Activated CD4-positive, alpha-beta T cell treated with anti-CD3 and anti-CD28 coated beads, Interleukin-2, amount 50 U/mL, for 1 hour (primary cell): ENCODE data around the gene FRMD5.

Experiments
- DNase-seq: peaks from one replicate; pipeline ENCODE4 v3.0.0-alpha.2; 2020

Gene FRMD5

DNA sequence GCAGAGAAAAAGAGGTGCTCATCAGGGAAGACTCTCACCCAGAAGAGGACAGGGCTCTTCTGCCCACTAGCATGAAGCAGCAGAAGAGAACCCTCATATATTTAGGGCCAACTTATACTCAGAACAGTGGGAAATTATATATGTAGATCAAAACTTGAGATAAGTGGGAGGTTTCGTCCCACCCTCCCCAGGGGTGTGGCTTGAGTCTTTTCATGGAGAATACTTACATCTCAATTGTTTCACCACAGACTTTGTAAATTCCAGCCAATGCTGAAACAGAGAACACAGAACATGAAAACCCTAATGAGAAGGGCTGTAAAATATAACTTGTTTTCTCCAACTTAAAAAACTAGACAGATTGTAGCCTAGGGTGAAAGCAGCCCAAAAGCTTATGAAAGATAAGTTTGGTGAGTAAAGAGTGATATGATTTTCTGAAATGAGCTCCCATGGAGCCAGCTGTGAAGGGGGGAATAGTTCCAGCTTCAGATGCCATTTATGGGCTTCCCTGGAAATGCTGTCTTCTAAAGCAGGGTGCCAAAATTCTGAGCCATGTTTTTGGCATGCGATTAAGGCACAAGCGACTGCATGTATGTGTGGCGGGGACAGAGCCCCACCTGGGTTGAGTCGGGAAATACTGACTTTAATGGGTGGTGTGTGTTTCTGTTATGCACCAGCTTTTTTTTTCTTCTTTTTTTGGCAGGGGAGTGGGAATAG is 275.4 kb downstream of the FRMD5 start:
- DNase-seq: no peak

DNA sequence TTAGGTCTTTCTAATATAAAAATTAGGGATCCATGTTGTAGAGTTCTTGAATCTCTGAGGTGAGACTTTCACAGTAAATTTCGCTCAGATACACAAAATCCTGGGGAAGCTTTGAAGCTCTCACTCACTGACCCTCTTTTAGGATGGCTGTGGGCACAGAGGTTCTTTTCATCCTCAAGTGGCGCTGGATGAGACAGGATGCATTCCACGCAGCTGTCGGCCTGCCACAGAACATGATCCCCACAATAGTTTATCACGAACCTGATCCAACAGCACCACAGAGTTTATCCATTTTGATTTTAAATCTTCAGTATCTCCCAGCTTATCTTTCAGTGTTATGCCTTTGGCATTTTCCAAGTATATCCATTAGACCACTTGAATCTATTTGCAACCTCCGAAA is 276.4 kb downstream of the FRMD5 start:
- no peak for DNase-seq

DNA sequence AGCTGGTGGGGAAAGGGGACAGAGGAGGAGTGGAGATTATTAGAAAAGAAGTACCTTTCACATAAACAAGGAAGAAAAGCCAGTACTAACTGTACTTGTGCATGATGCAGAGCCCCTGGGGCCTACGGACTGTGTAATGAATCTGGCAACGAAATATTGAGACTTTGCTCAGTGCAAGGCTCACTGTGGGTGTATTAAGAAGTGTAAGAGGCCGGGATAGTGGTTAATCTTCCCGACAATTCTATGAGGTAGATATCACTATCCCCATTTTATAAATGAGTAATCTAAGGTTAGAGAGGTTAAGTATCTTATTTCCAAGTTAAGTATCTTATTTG is 278.8 kb downstream of the FRMD5 start:
- DNase-seq: no peak

DNA sequence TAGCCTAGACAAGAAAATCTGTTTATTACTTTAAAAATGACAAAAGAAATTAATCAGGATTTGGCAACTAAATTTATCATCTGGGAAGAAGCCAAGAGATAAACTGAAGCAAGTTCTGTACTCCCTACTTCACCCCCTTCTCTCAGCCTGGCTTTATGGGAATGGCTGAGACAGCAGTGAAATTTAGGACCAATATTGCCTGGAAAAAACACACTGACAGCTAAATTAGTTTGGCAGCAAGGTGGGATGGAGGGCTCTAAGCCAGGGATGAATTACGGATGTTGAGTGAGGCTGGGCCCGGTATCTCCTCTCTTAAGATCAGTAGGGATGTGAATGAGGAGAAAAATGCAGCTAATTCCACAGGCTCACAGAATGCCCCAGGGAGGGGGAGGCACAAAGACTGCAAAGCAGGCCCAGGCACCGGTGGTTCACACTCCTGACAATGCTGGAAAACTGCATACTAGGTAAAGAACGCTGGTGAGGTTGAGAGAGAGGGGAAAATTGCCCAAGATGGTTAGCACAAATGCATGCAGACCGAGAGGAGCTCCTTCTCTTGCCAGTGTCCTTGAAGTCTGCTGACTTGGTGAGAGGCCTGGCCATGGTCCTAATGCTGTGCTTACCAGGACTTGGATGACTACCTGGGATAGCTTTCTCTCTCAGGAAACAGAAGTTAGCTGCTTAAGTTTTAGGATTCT is 279.3 kb downstream of the FRMD5 start:
- no peak for DNase-seq

DNA sequence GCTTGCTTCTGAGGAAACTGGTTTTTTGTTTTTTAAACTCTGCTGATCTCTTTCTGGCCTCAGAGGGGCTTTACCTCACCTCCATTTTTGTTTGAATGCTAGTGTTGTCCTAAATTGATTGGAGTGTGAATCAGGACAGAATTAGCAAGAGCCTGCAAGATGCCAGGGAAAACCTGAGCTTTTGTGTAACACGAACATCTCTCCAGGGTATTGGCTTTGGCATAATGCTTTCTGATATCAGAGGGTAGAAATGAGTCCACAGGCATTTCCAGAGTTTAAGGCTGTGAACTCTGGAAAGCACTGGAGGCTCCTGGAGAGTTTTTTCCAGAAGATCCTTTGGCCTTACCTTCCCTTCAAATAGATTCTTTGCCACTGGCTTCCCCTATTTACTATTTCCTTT is 281.1 kb downstream of the FRMD5 start:
- DNase-seq: no peak

DNA sequence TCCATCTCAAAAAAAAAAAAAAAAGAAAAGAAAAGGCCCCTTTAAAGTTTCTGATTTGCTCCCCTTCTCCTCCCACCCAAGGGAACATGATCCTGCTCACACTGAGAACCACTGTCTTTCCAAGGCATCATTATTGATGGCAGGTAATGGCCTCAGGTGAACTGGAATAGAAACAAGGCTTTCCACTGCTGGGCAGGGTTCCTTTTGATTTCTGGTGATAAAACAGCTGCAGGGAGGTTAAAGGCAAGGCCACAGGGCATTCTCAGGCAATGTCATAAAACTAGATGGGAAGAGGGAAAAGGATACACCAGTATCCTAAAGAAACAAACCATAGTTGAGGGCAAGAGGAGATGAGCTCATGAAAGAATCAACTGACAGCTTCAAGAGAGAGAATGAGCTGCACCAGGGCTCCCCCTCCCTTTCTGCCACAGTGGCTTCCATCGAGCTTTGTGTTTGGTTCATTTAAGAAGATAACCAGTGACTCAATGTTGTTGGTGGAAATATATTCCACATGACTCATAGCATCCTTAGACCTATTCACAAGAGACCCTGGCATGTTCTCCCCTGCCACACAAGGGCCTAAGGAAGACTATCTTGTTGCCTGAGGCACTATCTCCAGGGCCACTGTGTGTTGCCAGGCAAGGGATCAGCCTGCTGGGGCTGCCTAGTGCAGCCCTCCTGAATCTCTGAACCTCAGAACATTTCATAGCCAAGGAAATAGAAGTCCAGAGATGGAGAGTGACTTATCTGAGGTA is 281.9 kb downstream of the FRMD5 start:
- DNase-seq: no peak

DNA sequence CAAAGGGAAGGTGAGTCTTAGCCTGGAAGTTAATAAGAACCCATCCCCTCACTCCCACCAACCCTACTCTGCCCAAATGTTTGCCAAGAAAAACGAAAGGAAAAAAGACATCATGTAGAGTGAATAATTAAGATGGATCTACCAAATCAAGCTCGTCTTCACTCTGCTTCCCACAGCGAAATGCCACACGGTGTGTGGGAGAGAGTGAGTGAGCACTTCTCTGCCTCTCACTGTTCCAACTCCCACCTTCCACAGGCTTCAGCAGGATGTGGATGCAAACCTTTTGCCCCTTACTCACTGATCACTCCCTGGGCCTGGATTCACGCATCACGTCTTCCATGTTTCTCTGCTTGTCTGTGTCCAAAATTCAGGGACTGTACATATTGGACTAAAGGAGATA is 282.9 kb downstream of the FRMD5 start:
- no peak for DNase-seq

DNA sequence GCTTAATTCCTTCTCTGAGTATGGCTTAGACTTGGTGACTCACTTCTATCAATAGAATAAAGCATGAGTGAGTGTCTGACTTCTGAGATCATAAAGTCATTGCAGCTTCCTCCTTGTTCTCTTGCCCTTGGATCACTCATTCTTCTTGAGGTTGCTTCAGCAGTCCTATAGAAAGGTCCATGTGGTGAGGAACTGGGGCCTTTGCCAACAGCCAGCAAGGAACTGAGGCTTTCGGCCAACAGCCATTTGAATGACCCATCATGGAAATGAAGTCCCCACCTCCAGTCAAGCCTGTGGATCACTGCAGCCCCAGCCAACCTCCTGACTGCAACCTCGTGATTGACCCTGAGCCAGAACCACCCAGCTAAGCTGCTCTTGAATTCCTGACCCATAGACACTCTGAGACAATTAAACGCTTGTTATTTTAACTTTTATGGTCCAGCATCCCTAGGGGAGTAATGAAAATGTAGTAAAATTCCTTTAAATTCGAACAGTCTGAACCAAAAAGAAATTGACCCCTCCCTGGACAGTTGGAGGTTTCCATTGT is 283.8 kb downstream of the FRMD5 start:
- DNase-seq: no peak

DNA sequence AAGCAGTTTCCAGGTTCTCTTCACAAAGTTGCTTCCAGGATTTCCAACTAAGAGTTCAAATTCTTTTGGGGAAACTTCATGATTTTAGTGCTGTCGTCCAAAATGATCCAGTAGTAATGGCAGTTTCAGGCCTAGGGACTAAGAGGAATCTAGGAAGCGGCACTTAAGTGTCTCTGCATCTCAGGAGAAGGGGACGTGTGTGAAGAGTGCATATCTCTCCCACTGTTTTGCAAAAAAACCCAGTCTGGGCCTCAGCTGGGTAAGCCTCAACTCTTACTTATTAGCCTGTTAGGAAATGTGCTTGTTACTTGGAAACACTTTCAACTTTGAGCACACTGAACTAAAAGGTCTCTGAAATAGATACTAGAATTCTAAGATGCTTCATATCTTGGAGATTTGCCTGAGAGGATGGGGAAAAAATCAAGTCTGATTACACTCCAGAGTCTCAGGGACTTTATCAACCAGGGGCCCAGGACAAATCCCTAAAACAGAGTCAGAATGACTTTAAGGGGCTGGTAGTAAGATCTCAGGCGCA is 286.5 kb downstream of the FRMD5 start:
- DNase-seq: no peak

DNA sequence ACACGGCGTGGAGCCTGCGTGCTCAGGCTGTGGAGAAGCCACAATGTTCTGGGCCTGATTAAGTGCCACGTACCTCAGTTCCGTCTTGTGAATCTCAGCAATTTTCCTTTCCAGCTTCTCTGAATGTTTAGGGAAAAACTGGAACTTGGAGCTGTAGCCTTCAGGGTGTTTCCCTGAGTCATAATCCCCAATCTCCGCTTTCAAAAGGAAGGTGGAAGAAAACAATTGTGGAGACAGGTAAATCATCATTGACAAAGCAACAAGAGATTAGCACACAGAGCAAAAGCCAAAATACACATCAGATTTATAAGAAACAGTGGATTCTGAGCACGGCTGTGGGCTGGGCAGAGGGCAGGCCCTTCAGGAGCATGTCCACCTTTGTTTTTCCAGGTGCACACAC is 289.3 kb downstream of the FRMD5 start:
- DNase-seq: no peak

DNA sequence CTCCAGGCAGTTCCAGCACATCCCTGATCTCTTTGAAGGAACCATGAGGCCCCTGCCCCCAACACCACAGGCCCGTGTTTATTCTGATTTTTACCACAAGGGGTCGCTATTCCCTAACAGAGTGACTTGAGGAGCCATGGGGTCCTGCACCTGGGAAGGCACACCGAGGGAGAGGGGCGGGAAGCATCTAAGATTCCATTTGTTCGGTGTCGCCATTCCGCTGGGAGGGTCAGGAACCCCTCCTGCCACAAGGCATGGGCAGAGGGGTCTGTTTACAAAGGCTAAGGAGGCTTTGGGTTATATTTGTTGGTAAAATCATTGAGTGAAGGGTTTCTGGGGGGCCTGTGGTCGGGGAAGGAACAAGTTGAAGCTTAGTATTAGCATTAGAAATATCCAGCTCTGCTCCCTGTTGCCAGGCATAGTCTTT is 291.2 kb downstream of the FRMD5 start:
- peak; percentile 31 for DNase-seq

DNA sequence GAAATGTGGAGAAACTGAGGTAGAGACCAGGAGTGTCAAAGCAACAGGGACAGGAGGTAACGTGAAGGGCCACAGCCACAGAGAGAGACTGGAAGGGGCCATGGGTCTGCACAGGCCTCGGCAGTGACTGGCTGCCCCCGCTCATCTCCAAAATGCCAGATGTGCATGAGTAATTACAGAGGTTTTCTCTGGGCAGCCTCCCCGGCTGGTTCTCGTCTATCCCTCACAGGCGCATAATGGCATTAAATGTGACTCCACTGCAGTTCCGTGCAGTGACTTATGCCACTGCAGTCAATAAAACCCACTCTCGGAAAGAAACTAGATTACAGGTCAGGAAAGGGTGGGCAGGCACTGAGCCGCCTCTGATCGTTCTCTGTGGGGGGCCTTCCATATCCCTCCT is 293.6 kb downstream of the FRMD5 start:
- no peak for DNase-seq

DNA sequence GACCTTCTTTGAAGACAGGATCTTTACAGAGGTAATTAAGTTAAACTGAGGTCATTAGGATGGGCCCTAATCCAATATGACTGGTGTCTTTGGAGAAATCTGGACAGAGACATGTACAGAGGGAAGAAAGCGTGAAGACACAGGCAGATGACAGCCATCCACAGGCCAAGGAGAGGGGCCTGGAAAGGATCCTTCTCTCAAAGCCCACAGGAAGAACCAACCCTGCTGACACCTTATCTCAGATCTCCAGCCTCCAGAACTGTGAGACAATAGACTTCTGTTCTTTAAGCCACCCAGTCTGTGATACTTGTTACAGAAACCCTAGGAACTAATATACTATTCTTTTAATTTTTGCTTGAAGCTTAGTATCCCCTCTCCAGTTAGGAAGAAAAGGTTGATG is 294.1 kb downstream of the FRMD5 start:
- DNase-seq: no peak

DNA sequence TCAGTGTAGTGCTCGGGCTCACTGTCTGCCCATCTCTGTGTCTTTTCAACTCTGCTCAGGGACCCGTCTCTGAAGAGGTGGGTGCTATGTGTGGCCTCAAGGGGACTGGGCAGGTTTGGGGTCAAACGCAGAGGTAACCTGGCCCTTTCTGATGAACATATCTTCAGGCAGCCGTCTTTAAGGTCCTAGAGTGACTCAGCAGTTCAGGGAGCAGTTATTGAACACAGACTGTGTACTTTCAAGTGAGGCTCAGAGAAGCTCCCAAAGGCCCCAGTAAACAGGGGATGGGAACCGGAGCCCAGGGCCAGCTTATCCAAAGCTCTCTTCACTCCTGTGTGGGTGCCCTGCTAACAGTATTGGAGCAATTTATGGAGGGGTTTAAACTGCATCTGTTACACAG is 295.1 kb downstream of the FRMD5 start:
- no peak for DNase-seq

DNA sequence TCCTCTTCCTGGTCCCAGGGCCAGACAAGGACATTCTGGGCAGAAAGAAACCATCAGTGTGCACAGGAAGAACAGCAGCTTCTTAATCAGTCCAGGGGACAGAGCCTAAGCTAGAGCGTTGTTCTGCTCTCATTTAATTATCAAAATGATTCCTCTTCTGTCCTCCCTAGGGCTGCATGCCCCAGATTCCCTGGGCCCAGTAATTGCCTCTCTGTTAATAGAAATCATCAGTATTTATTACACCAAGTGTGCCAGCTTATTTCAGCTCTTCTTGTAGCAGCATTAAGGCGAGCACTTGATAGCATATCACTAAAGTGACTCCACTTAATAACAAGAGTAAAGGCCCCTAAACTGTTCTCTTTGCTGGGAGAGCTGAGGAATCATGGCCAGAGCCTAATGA is 296.2 kb downstream of the FRMD5 start:
- DNase-seq: no peak

DNA sequence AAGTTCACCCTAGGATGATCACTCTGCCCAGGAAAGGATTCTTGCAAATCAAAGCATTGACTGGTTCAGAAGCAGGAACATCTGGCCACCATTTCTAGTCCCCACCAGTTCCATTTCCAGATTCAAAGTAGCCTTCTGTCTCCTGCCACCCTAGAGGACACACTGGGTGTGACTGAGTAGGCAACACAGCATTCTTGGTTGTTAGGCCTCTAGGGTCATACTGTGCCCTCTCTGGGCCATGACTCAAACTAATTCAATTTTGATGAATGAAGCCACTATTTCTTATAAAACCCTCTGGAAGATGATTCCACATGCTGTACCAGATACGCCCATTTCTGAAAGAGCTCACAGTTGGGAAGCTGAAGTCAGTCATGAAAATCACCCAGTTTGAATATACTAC is 298.5 kb downstream of the FRMD5 start:
- no peak for DNase-seq

DNA sequence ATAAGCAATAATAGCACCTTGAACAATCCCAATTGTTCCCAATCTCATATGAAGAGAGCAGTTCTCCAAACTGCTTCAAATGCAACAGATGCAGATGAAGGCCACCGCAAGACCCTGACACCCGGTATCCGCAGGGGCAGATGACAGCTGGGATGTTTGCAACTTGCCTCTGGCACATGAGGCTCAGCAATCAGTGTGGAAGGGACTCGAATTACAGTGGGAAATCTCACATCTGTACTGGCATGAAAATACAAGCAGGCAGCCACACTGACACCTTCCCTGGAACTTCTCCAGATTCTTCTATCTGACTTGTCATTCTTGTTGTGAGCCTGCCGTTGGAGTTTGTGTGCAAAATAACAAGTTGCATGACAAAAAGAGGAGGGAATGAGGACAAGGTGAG is 299.5 kb downstream of the FRMD5 start:
- DNase-seq: no peak

DNA sequence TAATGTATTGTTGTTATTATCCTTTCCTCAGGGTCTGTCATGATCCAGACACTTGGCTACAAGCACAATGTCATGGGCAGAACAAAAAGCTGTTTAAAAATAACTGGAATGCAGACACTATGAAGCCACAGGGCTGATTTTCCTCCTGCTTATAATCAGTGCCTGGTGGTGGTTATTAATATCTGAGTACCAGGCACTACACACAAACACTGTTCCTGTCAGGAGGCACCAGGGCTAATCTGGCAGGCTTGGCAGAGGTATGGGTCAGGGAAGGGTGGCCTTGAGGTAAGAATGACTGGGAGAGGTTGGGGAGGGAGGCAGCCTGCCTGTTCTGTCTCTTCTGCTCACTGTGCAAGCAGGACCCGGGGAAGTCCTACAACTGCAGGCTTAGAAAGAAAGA is 301.1 kb downstream of the FRMD5 start:
- DNase-seq: no peak

DNA sequence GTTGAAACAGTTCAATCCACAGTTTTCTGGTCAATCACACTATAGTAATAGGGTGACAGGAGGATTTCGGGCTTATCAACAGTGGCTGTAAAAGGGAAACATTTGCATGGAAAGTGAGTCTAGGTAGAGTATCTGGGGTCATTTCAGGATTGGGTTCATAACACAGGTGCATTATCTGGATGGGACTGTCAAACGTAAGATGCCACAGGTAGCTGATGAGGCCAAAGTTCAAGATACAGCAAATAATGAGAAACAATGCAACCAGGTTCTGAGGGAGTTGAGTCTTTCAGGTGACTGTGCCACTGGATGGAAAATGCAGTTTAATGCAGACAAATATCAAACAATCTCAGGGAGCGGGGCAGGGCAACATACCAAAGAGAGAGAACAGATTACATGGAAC is 306.0 kb downstream of the FRMD5 start:
- no peak for DNase-seq

DNA sequence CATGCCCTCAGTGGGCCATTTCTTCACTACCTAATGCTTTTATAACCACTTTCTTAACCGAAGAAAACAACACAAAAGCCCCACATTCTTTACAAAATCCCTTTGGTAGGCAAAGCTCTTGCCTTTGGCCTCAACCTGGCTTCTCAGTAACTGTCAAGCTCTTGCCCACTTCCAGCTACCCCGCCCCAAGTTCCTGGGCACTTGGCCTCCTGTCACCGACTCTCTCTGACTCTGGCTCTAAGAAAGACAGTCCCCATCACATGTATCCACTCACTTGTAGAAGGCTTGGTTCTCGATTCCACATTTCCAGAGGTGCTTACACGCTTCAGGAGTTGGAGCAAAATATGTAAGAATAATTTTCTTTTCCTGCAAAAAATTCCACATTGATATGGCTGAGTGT is 307.2 kb downstream of the FRMD5 start:
- DNase-seq: no peak

DNA sequence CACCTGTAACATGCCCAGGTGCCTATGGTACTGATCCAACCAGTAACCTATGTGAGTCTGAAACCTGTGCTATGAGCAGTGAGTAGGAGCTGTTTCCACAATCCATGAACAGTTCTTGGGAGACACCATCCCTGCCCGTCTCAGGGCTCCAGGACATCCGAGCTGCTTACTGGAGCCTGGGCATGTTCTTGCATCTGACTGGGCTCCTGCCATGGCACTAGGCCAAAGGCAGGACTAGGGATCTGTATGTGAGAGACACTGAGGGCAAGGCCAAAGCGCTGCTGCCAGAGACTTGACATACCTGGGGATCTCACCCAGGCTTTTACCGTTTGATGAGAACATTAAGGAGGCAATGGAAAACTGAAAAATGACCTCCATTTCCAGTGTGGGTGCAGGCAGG is 308.5 kb downstream of the FRMD5 start:
- no peak for DNase-seq

DNA sequence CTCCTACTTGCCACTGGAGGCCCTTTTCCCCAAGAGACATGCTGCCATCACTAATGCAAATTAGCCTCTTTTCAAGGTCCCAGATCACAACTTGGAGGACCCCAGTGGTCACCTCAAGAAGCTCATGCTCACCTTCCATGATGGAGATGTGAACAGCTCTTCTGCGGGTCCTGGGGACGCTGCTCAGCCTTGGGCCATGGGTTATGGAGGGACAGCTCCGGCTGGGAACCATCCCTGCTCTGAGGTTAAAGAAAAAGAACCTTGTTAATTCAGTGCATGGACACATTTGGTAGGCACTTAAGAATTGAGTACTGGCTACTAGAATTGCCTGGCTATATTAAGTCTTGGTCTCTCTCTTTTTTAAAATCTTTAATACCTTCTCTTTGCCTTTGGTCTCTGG is 311.5 kb downstream of the FRMD5 start:
- no peak for DNase-seq

DNA sequence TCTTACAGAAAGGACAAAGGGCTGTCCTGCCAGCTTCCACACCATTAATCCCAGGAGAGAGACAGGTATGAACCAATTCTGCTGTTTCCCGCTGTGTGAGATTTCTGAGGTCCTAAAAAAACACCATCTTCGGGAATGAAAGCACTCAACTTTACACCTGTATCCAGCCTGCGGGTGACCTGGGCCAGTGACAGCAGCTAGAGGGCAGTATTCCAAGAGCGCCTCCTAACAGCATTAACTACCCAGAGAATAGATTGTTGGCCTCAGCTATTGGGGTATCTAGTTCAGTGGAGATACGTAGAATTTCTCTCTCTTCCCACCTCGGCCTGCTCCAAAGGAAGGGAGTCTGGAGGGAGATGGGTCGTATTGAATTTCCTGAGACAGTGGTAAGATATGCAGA is 313.1 kb downstream of the FRMD5 start:
- no peak for DNase-seq

DNA sequence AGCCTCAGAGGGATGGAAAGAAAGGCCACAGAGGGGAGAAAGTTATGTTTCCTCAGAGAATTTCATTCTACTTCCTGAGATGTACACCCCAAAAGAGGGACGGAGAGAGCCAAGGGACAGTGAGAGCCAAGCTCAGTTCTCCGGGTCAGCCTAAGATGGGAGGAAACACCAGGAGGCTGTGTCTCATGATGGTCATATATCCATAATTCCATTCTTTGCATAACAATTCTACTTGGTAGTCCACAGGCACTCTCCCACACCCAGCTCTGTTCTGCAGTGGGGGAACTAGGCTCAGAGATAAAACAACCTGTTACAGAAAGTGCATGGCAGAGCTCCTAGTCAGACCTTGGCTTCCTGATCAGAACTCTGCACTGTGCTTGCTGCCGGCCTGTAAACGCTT is 313.8 kb downstream of the FRMD5 start:
- no peak for DNase-seq
